Measurements from ENCODE around the gene RB1. TPM values are rescaled to one million over a fixed set of nuclear protein-coding genes. Genes with fewer than 3 reads are reported as not detected.

RB1 gene
- total and polyA plus RNA-seq, 9 of the 15 experiments (the other 6 are each of a cell fraction or from before 2014, with no cell fraction given), result 5.0 to 23.8 (median 17.9) TPM

DNA sequence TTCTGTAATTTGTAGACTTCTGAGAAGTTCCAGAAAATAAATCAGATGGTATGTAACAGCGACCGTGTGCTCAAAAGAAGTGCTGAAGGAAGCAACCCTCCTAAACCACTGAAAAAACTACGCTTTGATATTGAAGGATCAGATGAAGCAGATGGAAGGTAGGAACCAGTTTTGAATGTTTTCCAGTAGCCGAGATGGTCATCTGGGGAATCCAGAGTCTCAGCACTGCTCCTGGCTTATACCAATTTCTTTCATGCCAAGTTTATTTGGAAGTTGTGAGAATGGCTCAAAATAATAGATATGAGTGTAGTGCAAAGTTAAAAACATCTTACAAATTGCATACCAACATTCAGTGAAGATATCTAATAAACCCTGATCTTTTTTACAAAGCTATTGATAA is 173.1 kb downstream of the RB1 start (continued):
- TF ChIP-seq FOSL1 (tag; conservative IDR thresholded peaks at IDR 0.05), result no peak
- no peak for TF ChIP-seq ZNF23 (CRISPR knock-in tag; IDR thresholded peaks at IDR 0.05)
- TF ChIP-seq ZNF707 (CRISPR knock-in tag; conservative IDR thresholded peaks at IDR 0.05), result no peak
- TF ChIP-seq CEBPB (tag; IDR thresholded peaks at IDR 0.05), result no peak
- TF ChIP-seq NFIX (CRISPR knock-in tag; IDR thresholded peaks at IDR 0.05; ENCODE audit: low read depth), result no peak
- no peak for TF ChIP-seq CBX1 (IDR thresholded peaks at IDR 0.05; ENCODE audit: low read depth)

DNA sequence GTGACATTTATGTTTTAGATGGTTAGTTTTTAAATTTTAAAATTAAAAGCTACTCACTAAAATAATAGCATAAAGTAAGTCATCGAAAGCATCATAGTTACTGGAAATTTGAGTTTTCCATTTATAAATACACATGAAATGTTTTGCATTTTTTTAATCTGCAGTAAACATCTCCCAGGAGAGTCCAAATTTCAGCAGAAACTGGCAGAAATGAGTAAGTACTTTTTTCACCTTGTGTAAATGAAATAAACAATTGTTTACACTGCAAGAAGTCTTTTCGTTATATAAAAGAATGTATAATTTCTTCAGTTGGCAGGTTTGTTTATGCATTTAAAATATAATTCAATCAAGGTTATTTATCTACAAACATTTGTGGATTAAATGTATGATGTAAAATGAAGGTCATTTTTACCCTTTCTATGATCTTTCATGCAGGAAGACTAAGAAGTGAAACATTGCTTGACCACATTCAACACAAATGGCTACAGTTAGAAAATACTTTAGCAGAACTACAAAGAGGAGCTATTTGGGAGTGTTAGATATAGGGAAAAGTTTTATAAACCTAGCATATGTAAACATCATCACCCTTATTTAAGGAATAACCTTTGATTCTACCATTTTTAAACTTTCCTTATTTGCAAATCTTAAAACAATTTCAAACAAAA is 173.8 kb downstream of the RB1 start:
- 92% methylated on average over 2 of the region's 2 CpGs for WGBS (ENCODE audit: insufficient coverage, low coverage, missing lambda C conversion rate)
- no peak for FAIRE-seq

More for the DNA sequence above, 173.8 kb downstream of the RB1 start:
- intact Hi-C loops (cut with micrococcal nuclease) (no loop called here), in situ Hi-C loops (cut with MboI) (no loop called here)
- Histone ChIP-seq H3K79me2 (ENCODE audit: control insufficient read depth, insufficient read depth, low read length) (no peaks in the 10 kb centered on the region), H3K36me3 (ENCODE audit: control insufficient read depth, insufficient read depth, low read length) (peaks cover 3% of the 10 kb centered on the region; the same call in 1 of the 3 replicates), H4K20me1 (replicated peaks; ENCODE audit: control insufficient read depth, insufficient read depth, low read length) (no peaks in the 10 kb centered on the region), H3K9me1 (ENCODE audit: control insufficient read depth, insufficient read depth, low read length) (no peaks in the 10 kb centered on the region), H2AFZ (ENCODE audit: low read depth, low read length) (no peak overlapping the region), H3K9ac (ENCODE audit: insufficient read depth in 1 of 2, low read depth in 2 of 2, low read length in 2 of 2) (no peak overlapping the region), H3K27me3 (ENCODE audit: control insufficient read depth in 2 of 2, insufficient read depth in 2 of 2, low read length in 2 of 2) (no peaks in the 10 kb centered on the region), H3K4me2 (ENCODE audit: insufficient read depth, low read length) (no peak overlapping the region), H3K27ac (ENCODE audit: extremely low read depth, low read depth, low read length) (no peak overlapping the region), H3K4me3 (no peak overlapping the region), H3K9me3 (replicated peaks; ENCODE audit: control insufficient read depth, insufficient read depth, low read depth, low read length) (no peaks in the 10 kb centered on the region), H3K4me1 (replicated peaks in 1 of 2; ENCODE audit: control insufficient read depth in 2 of 2, insufficient read depth in 2 of 2, low read length in 2 of 2) (no peaks in the 10 kb centered on the region)
- ChIA-PET POLR2A (interaction anchor here (0.7 kb wide), 1 partner anchor 173 kb away, joined by 3 read pairs; no protein-coding TSS in a partner anchor), CTCF (ENCODE audit: low intra/inter-chr PET ratio) (no interaction called here)
- no peak for ATAC-seq
- DNase-seq (ENCODE audit: extremely low read depth in 1 of 4, low spot score in 3 of 4), result no peak
- TF ChIP-seq ZSCAN32 (CRISPR knock-in tag; IDR thresholded peaks at IDR 0.05), result no peak
- no peak for TF ChIP-seq MEIS2 (IDR thresholded peaks at IDR 0.05; ENCODE audit: partially characterized antibody)
- TF ChIP-seq, protein P1, sequence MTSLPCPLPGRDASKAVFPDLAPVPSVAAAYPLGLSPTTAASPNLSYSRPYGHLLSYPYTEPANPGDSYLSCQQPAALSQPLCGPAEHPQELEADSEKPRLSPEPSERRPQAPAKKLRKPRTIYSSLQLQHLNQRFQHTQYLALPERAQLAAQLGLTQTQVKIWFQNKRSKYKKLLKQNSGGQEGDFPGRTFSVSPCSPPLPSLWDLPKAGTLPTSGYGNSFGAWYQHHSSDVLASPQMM (CRISPR knock-in tag; IDR thresholded peaks at IDR 0.05), result no peak
- TF ChIP-seq ZNF77 (CRISPR knock-in tag; IDR thresholded peaks at IDR 0.05), result no peak
- TF ChIP-seq NFIC (IDR thresholded peaks at IDR 0.05), result no peak
- no peak for TF ChIP-seq ZNF830 (CRISPR knock-in tag; IDR thresholded peaks at IDR 0.05)
- no peak for TF ChIP-seq RNF2 (IDR thresholded peaks at IDR 0.05)
- TF ChIP-seq CHD4 (IDR thresholded peaks at IDR 0.05; ENCODE audit: insufficient read depth, insufficient replicate concordance, low read depth, low read length, poor library complexity, severe bottlenecking), result no peak
- BruUV-seq (replicated peaks), result no TSS peak

Data from K562 (cell line).